ENCODE data around the gene MIEN1. TPM values are rescaled to one million over a fixed set of nuclear protein-coding genes. Genes with fewer than 3 reads are reported as not detected.

MIEN1 gene
- total and polyA plus RNA-seq, 2 of the 13 experiments (the other 11 are each of a cell fraction or from before 2014, with no cell fraction given), result 40.6 to 56.6 TPM

DNA sequence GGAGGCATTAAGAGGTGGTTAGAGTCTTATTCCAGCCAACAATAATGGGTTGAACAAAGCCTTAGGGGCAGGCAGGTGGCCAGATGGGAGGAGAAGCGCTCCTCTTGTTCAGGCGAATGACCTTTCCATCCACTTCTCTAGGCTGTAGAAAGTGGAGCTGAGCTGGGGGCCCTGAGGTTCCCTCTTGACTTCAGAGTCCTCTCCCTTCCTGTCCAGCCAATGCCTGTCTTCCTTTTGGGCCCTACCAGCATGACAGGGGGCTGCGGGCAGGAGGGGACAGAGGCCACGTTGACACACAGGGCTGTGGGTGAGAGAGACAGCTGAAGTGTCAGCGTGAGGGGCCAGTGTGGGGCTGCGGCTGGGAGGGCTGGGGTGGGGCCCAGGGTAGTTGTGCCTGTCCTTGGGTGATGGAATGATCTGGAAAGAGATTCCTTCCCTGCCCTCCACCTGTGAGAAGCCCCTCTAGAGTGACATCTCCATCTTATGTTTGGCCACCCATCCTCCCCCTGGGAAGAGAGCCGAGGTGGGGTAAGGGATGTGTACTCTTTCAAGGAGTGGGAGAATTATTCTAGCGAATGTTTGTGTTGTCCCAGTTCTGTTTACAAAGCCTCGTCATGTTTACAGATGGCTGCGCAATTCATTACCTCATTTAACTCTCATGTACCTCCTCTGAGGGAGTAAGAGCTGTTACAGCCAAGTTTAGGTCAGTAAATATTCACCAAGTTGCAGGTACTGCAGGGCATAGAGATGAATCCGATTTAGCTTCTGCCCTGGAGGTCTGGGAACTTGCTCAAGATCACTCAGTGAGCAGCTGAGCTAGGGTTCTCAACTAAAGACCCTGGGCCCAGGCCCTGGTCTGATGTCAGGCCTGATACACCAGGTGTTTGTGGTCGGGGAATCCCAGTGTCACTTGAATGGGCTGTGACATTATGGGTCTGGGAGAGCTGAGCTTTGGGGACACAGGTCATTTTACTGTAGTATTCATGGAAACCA lies 27.1 kb downstream of the MIEN1 start (continued):
- TF ChIP-seq, protein P1, sequence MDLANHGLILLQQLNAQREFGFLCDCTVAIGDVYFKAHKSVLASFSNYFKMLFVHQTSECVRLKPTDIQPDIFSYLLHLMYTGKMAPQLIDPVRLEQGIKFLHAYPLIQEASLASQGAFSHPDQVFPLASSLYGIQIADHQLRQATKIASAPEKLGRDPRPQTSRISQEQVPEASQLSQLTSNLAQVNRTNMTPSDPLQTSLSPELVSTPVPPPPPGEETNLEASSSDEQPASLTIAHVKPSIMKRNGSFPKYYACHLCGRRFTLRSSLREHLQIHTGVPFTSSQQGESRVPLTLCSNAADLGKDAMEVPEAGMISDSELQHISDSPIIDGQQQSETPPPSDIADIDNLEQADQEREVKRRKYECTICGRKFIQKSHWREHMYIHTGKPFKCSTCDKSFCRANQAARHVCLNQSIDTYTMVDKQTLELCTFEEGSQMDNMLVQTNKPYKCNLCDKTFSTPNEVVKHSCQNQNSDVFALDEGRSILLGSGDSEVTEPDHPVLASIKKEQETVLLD (CRISPR knock-in tag; IDR thresholded peaks at IDR 0.05; ENCODE audit: low read depth), result 0 out of 2 replicates have a peak, but pooled peaks have one; percentile 41
- peak; percentile 90 for TF ChIP-seq BCL6 (CRISPR knock-in tag; IDR thresholded peaks at IDR 0.05)
- peak; percentile 85; the same call in 1 of the 2 replicates for TF ChIP-seq ZNF343 (CRISPR knock-in tag; IDR thresholded peaks at IDR 0.05)
- TF ChIP-seq ZNF543 (CRISPR knock-in tag; IDR thresholded peaks at IDR 0.05), result peak; percentile 96
- peak; percentile 89 for TF ChIP-seq ZNF746 (CRISPR knock-in tag; IDR thresholded peaks at IDR 0.05)
- TF ChIP-seq, protein P2, sequence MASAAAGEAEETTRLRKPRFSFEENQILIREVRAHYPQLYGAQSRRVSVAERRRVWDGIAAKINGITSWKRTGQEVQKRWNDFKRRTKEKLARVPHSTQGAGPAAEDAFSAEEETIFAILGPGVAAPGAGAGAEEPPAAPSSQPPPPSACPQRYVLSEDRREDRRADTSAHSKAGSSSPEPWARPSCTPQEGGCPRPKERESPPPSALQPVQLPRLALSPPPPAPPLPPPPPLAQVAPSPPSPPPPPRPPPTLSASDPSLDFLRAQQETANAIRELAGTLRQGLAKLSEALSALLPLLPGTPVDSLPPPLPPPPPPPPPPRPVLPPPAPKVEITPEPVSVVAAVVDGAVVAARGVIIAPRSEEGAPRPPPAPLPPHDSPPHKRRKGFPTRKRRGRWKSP (CRISPR knock-in tag; IDR thresholded peaks at IDR 0.05), result peak; percentile 64; the same call in 1 of the 2 replicates
- TF ChIP-seq, protein P3, sequence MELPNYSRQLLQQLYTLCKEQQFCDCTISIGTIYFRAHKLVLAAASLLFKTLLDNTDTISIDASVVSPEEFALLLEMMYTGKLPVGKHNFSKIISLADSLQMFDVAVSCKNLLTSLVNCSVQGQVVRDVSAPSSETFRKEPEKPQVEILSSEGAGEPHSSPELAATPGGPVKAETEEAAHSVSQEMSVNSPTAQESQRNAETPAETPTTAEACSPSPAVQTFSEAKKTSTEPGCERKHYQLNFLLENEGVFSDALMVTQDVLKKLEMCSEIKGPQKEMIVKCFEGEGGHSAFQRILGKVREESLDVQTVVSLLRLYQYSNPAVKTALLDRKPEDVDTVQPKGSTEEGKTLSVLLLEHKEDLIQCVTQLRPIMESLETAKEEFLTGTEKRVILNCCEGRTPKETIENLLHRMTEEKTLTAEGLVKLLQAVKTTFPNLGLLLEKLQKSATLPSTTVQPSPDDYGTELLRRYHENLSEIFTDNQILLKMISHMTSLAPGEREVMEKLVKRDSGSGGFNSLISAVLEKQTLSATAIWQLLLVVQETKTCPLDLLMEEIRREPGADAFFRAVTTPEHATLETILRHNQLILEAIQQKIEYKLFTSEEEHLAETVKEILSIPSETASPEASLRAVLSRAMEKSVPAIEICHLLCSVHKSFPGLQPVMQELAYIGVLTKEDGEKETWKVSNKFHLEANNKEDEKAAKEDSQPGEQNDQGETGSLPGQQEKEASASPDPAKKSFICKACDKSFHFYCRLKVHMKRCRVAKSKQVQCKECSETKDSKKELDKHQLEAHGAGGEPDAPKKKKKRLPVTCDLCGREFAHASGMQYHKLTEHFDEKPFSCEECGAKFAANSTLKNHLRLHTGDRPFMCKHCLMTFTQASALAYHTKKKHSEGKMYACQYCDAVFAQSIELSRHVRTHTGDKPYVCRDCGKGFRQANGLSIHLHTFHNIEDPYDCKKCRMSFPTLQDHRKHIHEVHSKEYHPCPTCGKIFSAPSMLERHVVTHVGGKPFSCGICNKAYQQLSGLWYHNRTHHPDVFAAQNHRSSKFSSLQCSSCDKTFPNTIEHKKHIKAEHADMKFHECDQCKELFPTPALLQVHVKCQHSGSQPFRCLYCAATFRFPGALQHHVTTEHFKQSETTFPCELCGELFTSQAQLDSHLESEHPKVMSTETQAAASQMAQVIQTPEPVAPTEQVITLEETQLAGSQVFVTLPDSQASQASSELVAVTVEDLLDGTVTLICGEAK (IDR thresholded peaks at IDR 0.05), result no peak
- TF ChIP-seq, protein P3 (CRISPR knock-in tag; IDR thresholded peaks at IDR 0.05), result peak; percentile 66; the same call in 1 of the 2 replicates
- TF ChIP-seq GABPB1 (CRISPR knock-in tag; IDR thresholded peaks at IDR 0.05), result peak; percentile 66
- TF ChIP-seq, protein P4, sequence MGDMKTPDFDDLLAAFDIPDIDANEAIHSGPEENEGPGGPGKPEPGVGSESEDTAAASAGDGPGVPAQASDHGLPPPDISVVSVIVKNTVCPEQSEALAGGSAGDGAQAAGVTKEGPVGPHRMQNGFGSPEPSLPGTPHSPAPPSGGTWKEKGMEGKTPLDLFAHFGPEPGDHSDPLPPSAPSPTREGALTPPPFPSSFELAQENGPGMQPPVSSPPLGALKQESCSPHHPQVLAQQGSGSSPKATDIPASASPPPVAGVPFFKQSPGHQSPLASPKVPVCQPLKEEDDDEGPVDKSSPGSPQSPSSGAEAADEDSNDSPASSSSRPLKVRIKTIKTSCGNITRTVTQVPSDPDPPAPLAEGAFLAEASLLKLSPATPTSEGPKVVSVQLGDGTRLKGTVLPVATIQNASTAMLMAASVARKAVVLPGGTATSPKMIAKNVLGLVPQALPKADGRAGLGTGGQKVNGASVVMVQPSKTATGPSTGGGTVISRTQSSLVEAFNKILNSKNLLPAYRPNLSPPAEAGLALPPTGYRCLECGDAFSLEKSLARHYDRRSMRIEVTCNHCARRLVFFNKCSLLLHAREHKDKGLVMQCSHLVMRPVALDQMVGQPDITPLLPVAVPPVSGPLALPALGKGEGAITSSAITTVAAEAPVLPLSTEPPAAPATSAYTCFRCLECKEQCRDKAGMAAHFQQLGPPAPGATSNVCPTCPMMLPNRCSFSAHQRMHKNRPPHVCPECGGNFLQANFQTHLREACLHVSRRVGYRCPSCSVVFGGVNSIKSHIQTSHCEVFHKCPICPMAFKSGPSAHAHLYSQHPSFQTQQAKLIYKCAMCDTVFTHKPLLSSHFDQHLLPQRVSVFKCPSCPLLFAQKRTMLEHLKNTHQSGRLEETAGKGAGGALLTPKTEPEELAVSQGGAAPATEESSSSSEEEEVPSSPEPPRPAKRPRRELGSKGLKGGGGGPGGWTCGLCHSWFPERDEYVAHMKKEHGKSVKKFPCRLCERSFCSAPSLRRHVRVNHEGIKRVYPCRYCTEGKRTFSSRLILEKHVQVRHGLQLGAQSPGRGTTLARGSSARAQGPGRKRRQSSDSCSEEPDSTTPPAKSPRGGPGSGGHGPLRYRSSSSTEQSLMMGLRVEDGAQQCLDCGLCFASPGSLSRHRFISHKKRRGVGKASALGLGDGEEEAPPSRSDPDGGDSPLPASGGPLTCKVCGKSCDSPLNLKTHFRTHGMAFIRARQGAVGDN (CRISPR knock-in tag; IDR thresholded peaks at IDR 0.05), result peak; percentile 97
- peak; percentile 98 for TF ChIP-seq FOXP1 (IDR thresholded peaks at IDR 0.05)
- peak; percentile 99 for TF ChIP-seq FOXP1 (CRISPR knock-in tag; IDR thresholded peaks at IDR 0.05)

All from HepG2 (cell line).